Stimulated activated CD8-positive, alpha-beta memory T cell treated with anti-CD3 and anti-CD28 coated beads, Interleukin-4, amount 100 ng/mL, for 24 hours (primary cell): ENCODE measurements around the gene DES.
"Not testable (repeated sequence)": the region's sequence is repeated elsewhere in the genome, so short reads cannot be mapped to it uniquely, and the experiment has no call there.

Source experiments
- DNase-seq: peaks from one replicate; pipeline ENCODE4 v3.0.0-alpha.2; 2020; ENCODE audit warnings: low read depth

Gene DES

GRCh38 chr2:219418155-219419011 is at the start of gene DES:
TSS of gene DES (plus strand) at chr2:219418377. CDS start at chr2:219418463, 86 bp downstream.
- no peak for DNase-seq

DNA sequence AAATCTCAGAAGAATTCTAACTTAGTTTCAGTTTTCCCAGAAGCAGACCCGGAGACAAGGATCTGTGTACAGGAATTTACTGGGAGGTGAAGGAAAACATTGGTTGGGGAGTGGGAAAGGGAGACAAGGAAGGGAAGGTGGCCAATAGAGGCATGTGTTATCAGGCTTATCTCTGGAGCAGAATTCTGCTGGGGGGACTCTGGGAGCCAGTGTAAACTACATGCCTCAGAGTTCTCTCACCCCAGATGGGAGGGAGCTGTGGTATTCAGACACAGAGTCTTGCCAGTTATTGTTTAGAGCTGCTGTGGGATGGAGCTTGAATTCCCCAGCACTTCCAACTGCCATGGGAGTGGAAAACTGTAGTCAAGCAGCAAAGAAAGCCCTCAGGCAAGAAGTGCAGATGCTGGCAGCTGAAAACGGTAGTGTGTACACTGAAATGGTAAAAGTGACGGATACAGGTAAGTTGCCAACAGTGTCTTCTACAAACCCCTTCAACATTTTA is 49.4 kb upstream of the DES start:
- DNase-seq: no peak

DNA sequence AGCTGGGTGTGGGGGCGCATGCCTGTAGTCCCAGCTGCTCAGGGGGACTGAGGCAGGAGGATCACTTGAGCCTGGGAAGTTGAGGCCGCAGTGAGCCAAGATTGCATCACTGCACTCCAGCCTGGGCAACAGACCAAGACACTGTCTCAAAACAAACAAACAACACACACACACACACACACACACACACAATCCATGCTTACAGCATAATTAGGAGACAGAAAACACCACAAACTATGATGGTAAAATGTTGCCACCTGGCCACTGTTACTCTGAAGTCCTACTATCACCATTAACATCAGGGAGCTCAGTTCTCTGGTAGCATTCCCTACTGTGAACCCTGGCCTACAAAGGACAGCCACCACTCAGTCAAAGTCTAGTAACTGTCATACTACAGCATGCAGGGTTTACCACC is 48.7 kb upstream of the DES start:
- no peak for DNase-seq

- DNase-seq: no peak
Measured at GRCh38 chr2:219378163-219378851, 39.9 kb upstream of the DES start.

GRCh38 chr2:219380926-219381325 is 37.3 kb upstream of the DES start:
- DNase-seq: no peak

DNA sequence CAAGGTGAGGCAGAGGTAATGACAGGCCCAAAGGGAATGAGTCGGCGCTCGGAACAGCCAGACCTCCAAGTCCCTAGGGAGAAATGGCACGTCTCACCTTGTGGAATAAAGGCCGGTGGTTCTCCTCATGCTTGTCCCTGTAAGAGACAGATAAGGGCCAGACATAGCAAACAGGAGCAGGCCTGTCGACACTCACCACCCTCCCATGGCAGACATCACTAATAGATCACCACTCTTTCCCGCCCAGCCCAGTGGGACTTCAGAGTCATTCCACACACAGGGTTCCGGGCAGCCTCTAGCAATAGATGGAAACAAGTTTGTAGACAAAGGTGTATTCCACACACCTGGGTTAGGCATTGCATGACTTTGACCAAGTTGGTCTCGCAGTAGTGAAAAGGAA is 36.7 kb upstream of the DES start:
- no peak for DNase-seq

GRCh38 chr2:219384083-219384713 is 34.0 kb upstream of the DES start:
- no peak for DNase-seq

GRCh38 chr2:219384859-219385258 is 33.3 kb upstream of the DES start:
- no peak for DNase-seq

DNA sequence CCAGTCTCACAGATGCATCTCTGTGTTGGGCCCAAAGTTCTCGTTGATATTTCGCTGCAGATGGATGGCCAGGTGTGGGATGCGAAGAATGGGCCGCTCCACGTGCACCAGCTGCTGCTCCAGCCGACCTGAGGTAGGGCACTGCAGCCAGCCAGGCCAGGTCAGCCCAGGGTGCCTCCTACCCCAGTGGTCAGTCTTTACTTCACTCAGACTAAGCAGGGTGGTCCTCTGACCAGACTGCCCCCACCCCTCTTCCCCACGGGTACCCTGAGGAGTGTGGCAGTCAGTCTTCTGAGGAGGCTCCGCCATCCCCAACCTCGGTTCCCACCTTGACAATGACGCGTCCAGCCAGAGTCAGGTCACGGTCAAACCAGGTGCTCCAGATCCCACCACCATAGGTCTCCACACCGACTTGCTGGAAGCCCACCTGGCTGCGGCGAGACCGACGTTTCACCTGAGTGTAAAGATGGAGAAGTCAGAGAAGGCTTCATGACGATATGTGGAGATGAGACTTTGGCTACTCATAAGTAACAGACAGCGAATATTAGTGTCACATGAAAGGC is 32.1 kb upstream of the DES start:
- DNase-seq: no peak

GRCh38 chr2:219386532-219387280 is 31.5 kb upstream of the DES start:
- DNase-seq: no peak

- DNase-seq: no peak
Measured at GRCh38 chr2:219387306-219388120, 30.7 kb upstream of the DES start, which contains the start of gene DNPEP. TSS of gene DNPEP (minus strand) at chr2:219387912. CDS start at chr2:219387794, 118 bp downstream.

- peak; percentile 99 for DNase-seq
Measured at GRCh38 chr2:219388121-219388906, 29.9 kb upstream of the DES start.

- no peak for DNase-seq
Measured at GRCh38 chr2:219388907-219389156, 29.3 kb upstream of the DES start.

GRCh38 chr2:219392754-219393153 is 25.4 kb upstream of the DES start:
- DNase-seq: no peak

GRCh38 chr2:219395056-219395455 is 23.1 kb upstream of the DES start:
- not testable (repeated sequence) for DNase-seq

GRCh38 chr2:219395609-219396008 is 22.6 kb upstream of the DES start:
- no peak for DNase-seq

DNA sequence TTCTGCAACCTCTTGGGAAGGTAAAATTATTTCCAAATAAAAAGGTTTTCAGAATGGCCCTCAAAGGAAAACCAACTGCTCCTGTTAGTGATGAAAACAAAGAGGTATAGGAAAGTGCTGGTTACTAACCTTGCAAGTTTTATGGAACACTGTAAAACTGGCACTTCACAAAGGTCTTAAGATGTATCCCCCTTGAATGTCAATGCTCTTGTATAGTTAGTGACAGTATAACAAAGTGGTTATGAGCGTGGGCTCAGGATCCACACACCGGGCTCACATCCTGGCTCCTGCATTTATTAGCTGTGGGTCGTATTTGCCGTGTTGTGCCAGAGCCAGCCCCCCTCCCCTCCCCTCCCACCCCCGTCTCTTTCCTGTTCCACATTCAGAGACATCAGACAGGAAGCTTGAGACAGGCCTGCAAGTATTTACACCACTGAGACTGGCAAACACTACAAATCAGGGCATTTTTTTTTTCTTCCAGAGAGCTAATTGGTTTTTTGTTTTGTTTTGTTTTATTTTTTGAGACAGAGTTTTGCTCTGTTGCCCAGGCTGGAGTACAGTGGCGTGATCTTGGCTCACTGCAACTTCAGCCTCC is 21.2 kb upstream of the DES start:
- no peak for DNase-seq

GRCh38 chr2:219398721-219399363 is 19.3 kb upstream of the DES start:
- no peak for DNase-seq
